ENCODE results near the gene CTNNA3. TPM values are rescaled to one million over a fixed set of nuclear protein-coding genes. Genes with fewer than 3 reads are reported as not detected.

The CTNNA3 gene
- total RNA-seq, 1 experiment from 2014 or later = 0.85 TPM

DNA sequence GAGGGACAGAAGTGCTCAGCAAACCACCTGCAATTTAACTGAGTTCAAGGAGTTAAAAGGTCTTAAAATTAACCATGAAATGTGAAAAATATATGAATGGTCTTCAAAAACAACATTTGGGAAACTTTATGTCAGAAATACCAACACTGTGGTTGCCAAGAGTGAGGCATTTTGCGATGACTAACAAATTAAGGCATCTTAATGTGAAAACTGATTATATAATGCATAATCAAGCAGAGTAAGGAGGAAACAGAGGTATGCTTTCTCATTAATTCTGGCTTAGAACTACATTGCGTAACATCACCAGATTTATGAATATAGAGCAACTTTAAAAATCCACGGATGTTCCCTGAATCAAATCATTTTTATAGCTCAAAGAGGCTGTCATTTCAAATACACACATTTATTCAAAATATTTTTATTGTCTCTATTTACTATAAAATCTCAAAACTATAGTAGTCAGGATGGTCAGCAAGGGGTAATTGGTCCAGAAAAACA, 434.6 kb downstream of the CTNNA3 start:
- Histone ChIP-seq H3K27me3 (ENCODE audit: control insufficient read depth, insufficient read depth, low read length) (no peaks in the 10 kb centered on the region), H3K9me3 (ENCODE audit: control insufficient read depth, insufficient read depth, low read depth, low read length) (no peaks in the 10 kb centered on the region), H3K4me1 (ENCODE audit: control insufficient read depth, insufficient read depth, low read length) (peaks cover 11% of the 10 kb centered on the region; the same call in 1 of the 2 replicates), H3K27ac (ENCODE audit: low read length) (no peak overlapping the region; the same call in 1 of the 2 replicates), H3K4me3 (ENCODE audit: low read depth in 2 of 2, low read length in 2 of 2) (no peak overlapping the region), H3K36me3 (ENCODE audit: control insufficient read depth, insufficient read depth, low read length) (no peaks in the 10 kb centered on the region)
- no TSS peak for BruUV-seq (replicated peaks)
- ATAC-seq (no peak), DNase-seq (ENCODE audit: low read depth, low spot score) (no peak)
- in situ Hi-C loops (cut with HindIII; ENCODE audit: low pct_unique_long_range_greater_than_20kb, low sequenced_read_pairs) = no loop called here
- TF ChIP-seq TCF7L2 (IDR thresholded peaks at IDR 0.05; ENCODE audit: low read depth, low read length) (no peak), POLR2AphosphoS5 (IDR thresholded peaks at IDR 0.05; ENCODE audit: low read depth, low read length) (no peak), SIN3A (IDR thresholded peaks at IDR 0.05; ENCODE audit: borderline replicate concordance, insufficient read depth, low read depth, low read length) (no peak), REST (IDR thresholded peaks at IDR 0.05; ENCODE audit: insufficient read depth in 1 of 2, low read depth in 2 of 2, low read length in 1 of 2) (no peak)
- TF ChIP-seq, protein P1, sequence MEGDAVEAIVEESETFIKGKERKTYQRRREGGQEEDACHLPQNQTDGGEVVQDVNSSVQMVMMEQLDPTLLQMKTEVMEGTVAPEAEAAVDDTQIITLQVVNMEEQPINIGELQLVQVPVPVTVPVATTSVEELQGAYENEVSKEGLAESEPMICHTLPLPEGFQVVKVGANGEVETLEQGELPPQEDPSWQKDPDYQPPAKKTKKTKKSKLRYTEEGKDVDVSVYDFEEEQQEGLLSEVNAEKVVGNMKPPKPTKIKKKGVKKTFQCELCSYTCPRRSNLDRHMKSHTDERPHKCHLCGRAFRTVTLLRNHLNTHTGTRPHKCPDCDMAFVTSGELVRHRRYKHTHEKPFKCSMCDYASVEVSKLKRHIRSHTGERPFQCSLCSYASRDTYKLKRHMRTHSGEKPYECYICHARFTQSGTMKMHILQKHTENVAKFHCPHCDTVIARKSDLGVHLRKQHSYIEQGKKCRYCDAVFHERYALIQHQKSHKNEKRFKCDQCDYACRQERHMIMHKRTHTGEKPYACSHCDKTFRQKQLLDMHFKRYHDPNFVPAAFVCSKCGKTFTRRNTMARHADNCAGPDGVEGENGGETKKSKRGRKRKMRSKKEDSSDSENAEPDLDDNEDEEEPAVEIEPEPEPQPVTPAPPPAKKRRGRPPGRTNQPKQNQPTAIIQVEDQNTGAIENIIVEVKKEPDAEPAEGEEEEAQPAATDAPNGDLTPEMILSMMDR (IDR thresholded peaks at IDR 0.05) = no peak
- ChIA-PET CTCF (no interaction called here), POLR2A (interaction anchor here (0.6 kb wide), 1 partner anchor 243 kb away, joined by 10 read pairs; no protein-coding TSS in a partner anchor)
- intact Hi-C loops (cut with micrococcal nuclease; ENCODE audit: unreplicated experiment) = no loop called here

- intact Hi-C loops (cut with micrococcal nuclease; ENCODE audit: unreplicated experiment) = no loop called here
- no peak for TF ChIP-seq POLR2AphosphoS5 (IDR thresholded peaks at IDR 0.05; ENCODE audit: low read depth, low read length)
- TF ChIP-seq, protein P1 (IDR thresholded peaks at IDR 0.05) = no peak
- peak; percentile 97 for TF ChIP-seq TCF7L2 (IDR thresholded peaks at IDR 0.05; ENCODE audit: low read depth, low read length)
- TF ChIP-seq SIN3A (IDR thresholded peaks at IDR 0.05; ENCODE audit: borderline replicate concordance, insufficient read depth, low read depth, low read length) = no peak
- TF ChIP-seq REST (IDR thresholded peaks at IDR 0.05; ENCODE audit: insufficient read depth in 1 of 2, low read depth in 2 of 2, low read length in 1 of 2) = no peak
- Histone ChIP-seq H3K4me1 (ENCODE audit: control insufficient read depth, insufficient read depth, low read length) (peaks cover 12% of the 10 kb centered on the region; the same call in 1 of the 2 replicates), H3K27ac (ENCODE audit: low read length) (peak overlapping the region; percentile 57; the same call in 1 of the 2 replicates), H3K4me3 (ENCODE audit: low read depth in 2 of 2, low read length in 2 of 2) (no peak overlapping the region), H3K27me3 (ENCODE audit: control insufficient read depth, insufficient read depth, low read length) (no peaks in the 10 kb centered on the region), H3K9me3 (ENCODE audit: control insufficient read depth, insufficient read depth, low read depth, low read length) (no peaks in the 10 kb centered on the region), H3K36me3 (ENCODE audit: control insufficient read depth, insufficient read depth, low read length) (no peaks in the 10 kb centered on the region)
- ChIA-PET POLR2A (no interaction called here), CTCF (no interaction called here)
- in situ Hi-C loops (cut with HindIII; ENCODE audit: low pct_unique_long_range_greater_than_20kb, low sequenced_read_pairs) = no loop called here
- ATAC-seq (peak; percentile 77), DNase-seq (ENCODE audit: low read depth, low spot score) (no peak)
- BruUV-seq (replicated peaks) = no TSS peak
Measured at GRCh38 chr10:67259319-67259929, 436.6 kb downstream of the CTNNA3 start.
